Common myeloid progenitor, CD34-positive (primary cell): ENCODE measurements around the gene COG7.

Experiments used
- CTCF ChIA-PET: fragments of 350-600 bp; sonication (Branson Sonifier 250); formaldehyde crosslinking; loops from one replicate; lab custom pipeline; 2021; ENCODE audit warnings: antibody characterized with exemption; lab: Charles Lee
- POLR2A ChIA-PET: fragments of 350-600 bp; sonication (Branson Sonifier 250); formaldehyde crosslinking; loops from one replicate; lab custom pipeline; 2021; ENCODE audit warnings: antibody characterized with exemption; lab: Charles Lee
- DNase-seq, 3 donors: peaks; one replicate each; pipeline versions ENCODE4 v3.0.0 to v3.0.0-alpha.2; 2013
- H3K27ac ChIP-seq, 2 experiments: 1 replicate in 1 of 2; 2 replicates in 1 of 2; pipeline ENCODE4 v1.7.0; 2013; ENCODE audit warnings: inconsistent platforms in 2 of 2, low read length in 2 of 2, mild to moderate bottlenecking in 2 of 2, low read depth in 1 of 2, moderate library complexity in 1 of 2; ENCODE audit not compliant: severe bottlenecking in 2 of 2, insufficient read depth in 1 of 2, poor library complexity in 1 of 2
- H3K27me3 ChIP-seq, 5 experiments: replicated peaks in 2 of 5; 1 replicate in 3 of 5; 2 replicates in 2 of 5; pipeline versions ENCODE4 v1.6.1 to v1.7.0; 2013; ENCODE audit warnings: low read length in 4 of 5, mild to moderate bottlenecking in 2 of 5, moderate library complexity in 2 of 5, inconsistent platforms in 1 of 5; ENCODE audit not compliant: insufficient read depth in 5 of 5, control insufficient read depth in 4 of 5
- H3K36me3 ChIP-seq, 4 experiments: 1 replicate in 2 of 4; 2 replicates in 2 of 4; pipeline versions ENCODE4 v1.6.1 to v1.7.0; 2013; ENCODE audit warnings: low read length in 3 of 4, control low read depth in 1 of 4, mild to moderate bottlenecking in 1 of 4; ENCODE audit not compliant: control insufficient read depth in 4 of 4, insufficient read depth in 4 of 4
- H3K4me1 ChIP-seq, 4 experiments: 1 replicate in 3 of 4; 2 replicates in 1 of 4; pipeline versions ENCODE4 v1.6.1 to v1.7.1; 2013; ENCODE audit warnings: low read length in 3 of 4, mild to moderate bottlenecking in 3 of 4, control low read depth in 1 of 4, inconsistent platforms in 1 of 4, moderate library complexity in 1 of 4; ENCODE audit not compliant: control insufficient read depth in 4 of 4, insufficient read depth in 4 of 4; ENCODE audit errors: control extremely low read depth in 1 of 4
- H3K4me3 ChIP-seq, 7 experiments: 1 replicate in 4 of 7; 2 replicates in 3 of 7; pipeline versions ENCODE4 v1.5.1 to v1.7.0; 2013; ENCODE audit warnings: mild to moderate bottlenecking in 7 of 7, low read length in 6 of 7, moderate library complexity in 6 of 7, inconsistent platforms in 2 of 7, low read depth in 2 of 7, control low read depth in 1 of 7; ENCODE audit not compliant: insufficient read depth in 4 of 7, control insufficient read depth in 1 of 7; ENCODE audit errors: extremely low read depth in 1 of 7
- H3K9me3 ChIP-seq, 5 experiments: 1 replicate in 4 of 5; 2 replicates in 1 of 5; pipeline versions ENCODE4 v1.6.1 to v1.7.1; 2013; ENCODE audit warnings: low read length in 4 of 5, mild to moderate bottlenecking in 2 of 5, inconsistent platforms in 1 of 5, low read depth in 1 of 5, moderate library complexity in 1 of 5; ENCODE audit not compliant: control insufficient read depth in 4 of 5, insufficient read depth in 2 of 5; ENCODE audit errors: control extremely low read depth in 1 of 5
- WGBS: methylation state at CpG from one replicate; pipeline ENCODE4 v1.1.5; 2013; ENCODE audit not compliant: insufficient coverage; 5-methylcytosine and 5-hydroxymethylcytosine counted together

COG7 gene

DNA sequence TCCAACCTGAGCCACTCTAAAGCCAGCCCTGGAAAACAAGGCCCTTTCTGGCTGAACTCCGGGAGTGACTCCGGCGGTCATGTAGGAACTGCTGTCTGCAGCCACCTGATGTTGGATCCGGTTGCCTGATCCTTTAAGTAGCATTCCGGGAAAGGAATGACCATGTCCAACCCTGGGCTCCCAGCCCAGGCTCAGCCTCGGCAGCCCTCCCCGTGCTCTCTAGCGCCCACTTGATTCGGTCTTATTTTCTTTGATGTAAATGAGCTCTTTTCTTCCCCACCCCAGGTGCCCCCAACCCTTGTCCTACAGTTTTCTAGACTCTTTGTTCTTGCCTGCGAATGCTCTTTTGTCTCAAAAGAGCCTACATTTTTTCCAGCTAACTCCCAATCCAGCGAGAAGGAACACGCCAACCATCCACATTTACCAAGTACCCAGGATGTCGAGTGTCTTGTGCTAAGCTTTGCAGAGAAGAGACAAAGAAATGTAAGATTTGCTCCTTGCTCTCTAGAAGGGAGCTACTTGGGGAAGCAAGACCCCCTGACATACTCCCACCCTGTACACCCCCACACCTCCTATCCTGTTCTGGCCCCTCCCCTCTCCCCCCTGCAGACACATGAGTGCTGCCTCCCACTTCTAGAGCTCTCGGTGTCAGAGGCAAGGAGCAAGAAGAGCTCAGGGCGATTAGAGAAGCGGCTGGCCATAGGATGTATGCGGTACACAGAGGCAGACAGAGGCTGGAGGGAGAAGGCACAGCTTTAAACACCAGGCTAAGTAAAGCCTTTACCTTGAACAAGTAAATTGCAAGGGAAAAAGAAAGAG lies 53.8 kb downstream of the COG7 start:
- no peak for DNase-seq
- Histone ChIP-seq H3K4me3 (no peak overlapping the region), H3K27ac (no peak overlapping the region), H3K9me3 (no peaks in the 10 kb centered on the region), H3K27me3 (no peaks in the 10 kb centered on the region), H3K4me1 (no peaks in the 10 kb centered on the region), H3K36me3 (peaks cover 14 to 74% (median 54%) of the 10 kb centered on the region in 4 experiments)
- ChIA-PET CTCF (no interaction called here), POLR2A (no interaction called here)
- WGBS: 95% methylated on average over 11 of the region's 17 CpGs

GRCh38 chr16:23397464-23397863 lies 55.5 kb downstream of the COG7 start:
- Histone ChIP-seq H3K27ac (no peak overlapping the region), H3K36me3 (peaks cover 11 to 66% (median 46%) of the 10 kb centered on the region in 4 experiments), H3K4me1 (no peaks in the 10 kb centered on the region), H3K4me3 (no peak overlapping the region), H3K9me3 (no peaks in the 10 kb centered on the region), H3K27me3 (no peaks in the 10 kb centered on the region)
- no CpG with 5 or more reads among the region's 2 CpGs for WGBS
- ChIA-PET CTCF (no interaction called here), POLR2A (no interaction called here)
- no peak for DNase-seq

- DNase-seq: no peak
- ChIA-PET POLR2A (no interaction called here), CTCF (interaction anchor here (0.6 kb wide), 1 partner anchor 1715 kb away, joined by 3 read pairs; no protein-coding TSS in a partner anchor)
- WGBS: 100% methylated on average over 6 of the region's 6 CpGs
- peaks cover 12 to 69% (median 53%) of the 10 kb centered on the region in 4 experiments for H3K36me3 ChIP-seq
- no peak overlapping the region for H3K27ac ChIP-seq
- no peak overlapping the region for H3K4me3 ChIP-seq
- no peaks in the 10 kb centered on the region for H3K4me1 ChIP-seq
- H3K9me3 ChIP-seq: no peaks in the 10 kb centered on the region
- H3K27me3 ChIP-seq: no peaks in the 10 kb centered on the region
Observed at GRCh38 chr16:23395732-23396131, 57.3 kb downstream of the COG7 start.

DNA sequence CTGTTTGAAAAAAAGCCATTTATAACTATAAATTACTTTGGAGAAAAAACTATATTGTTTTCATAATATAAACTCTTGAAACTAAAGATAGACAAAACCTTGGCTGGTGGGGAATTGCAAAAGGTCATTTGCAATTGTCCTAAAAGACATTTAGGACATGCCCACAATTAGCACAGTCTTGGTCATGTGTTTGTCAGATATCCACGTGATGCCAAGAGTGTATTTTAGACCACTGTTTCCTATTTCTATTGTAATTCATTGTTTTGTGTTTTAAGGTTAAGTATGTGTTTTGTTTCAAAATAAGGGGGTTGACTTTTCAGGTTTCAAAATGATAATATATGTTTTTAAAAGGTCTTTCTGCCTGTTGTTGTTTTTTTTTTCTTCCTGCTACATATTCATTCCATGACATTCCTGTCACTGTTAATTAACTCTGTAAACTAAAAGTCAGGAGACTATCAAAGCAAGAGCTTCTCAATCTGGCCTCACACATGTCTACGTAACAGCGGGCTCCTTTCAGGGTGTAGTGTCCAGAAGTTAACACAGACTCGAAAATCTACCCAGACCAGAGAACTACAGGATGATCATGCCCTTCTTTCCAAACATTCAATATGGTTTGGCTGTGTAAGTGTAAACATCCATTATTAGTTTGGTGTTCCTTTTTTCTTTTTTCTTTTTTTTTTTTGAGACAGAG lies 58.7 kb downstream of the COG7 start:
- ChIA-PET POLR2A (no interaction called here), CTCF (interaction anchor here (1.0 kb wide), 1 partner anchor 41 kb away, joined by 3 read pairs; no protein-coding TSS in a partner anchor)
- H3K36me3 ChIP-seq: peaks cover 9 to 70% (median 47%) of the 10 kb centered on the region in 4 experiments
- no peaks in the 10 kb centered on the region for H3K4me1 ChIP-seq
- H3K27me3 ChIP-seq: no peaks in the 10 kb centered on the region
- no peak for DNase-seq
- 100% methylated on average over 2 of the region's 4 CpGs for WGBS
- no peak overlapping the region for H3K4me3 ChIP-seq
- H3K9me3 ChIP-seq: no peaks in the 10 kb centered on the region
- no peak overlapping the region for H3K27ac ChIP-seq

GRCh38 chr16:23392223-23392600 lies 60.8 kb downstream of the COG7 start:
- ChIA-PET CTCF (no interaction called here), POLR2A (no interaction called here)
- Histone ChIP-seq H3K27ac (no peak overlapping the region), H3K9me3 (no peaks in the 10 kb centered on the region), H3K27me3 (no peaks in the 10 kb centered on the region), H3K4me1 (no peaks in the 10 kb centered on the region), H3K4me3 (no peak overlapping the region), H3K36me3 (peaks cover 9 to 58% (median 36%) of the 10 kb centered on the region in 4 experiments)
- 100% methylated on average over 6 of the region's 6 CpGs for WGBS
- no peak for DNase-seq

GRCh38 chr16:23391381-23392222 lies 61.4 kb downstream of the COG7 start:
- POLR2A ChIA-PET: no interaction called here
- DNase-seq: no peak
- Histone ChIP-seq H3K36me3 (peaks cover 9 to 51% (median 34%) of the 10 kb centered on the region in 4 experiments), H3K27ac (no peak overlapping the region), H3K27me3 (no peaks in the 10 kb centered on the region), H3K4me3 (no peak overlapping the region), H3K4me1 (no peaks in the 10 kb centered on the region), H3K9me3 (no peaks in the 10 kb centered on the region)
- CTCF ChIA-PET: no interaction called here
- WGBS: 97% methylated on average over 17 of the region's 17 CpGs
